T-helper 1 cell treated with Interleukin-12 subunit alpha and Interleukin-12 subunit beta and Interleukin-4 antibody, amounts not matched to agents 30 ng/mL and 1 ng/mL, for 36 hours (primary cell): ENCODE data around the gene CMTM8. TPM values are rescaled to one million over a fixed set of nuclear protein-coding genes. Genes with fewer than 3 reads are reported as not detected.
"Not testable (repeated sequence)": the region's sequence is repeated elsewhere in the genome, so short reads cannot be mapped to it uniquely, and the experiment has no call there.

Experiments used
- intact Hi-C: fragments of 100-400 bp; cut with micrococcal nuclease; formaldehyde crosslinking; loops from one replicate; pipeline ENCODE4 v1.15.1; 2024
- total RNA-seq: library from RNA; stranded (reverse); gene quantifications from 2 replicates; pipeline ENCODE4 v1.2.3, GENCODE V29; 2022

The CMTM8 gene
- total RNA-seq, 1 donor from 2014 or later = 8.5 TPM

- intact Hi-C loops = loop anchor here (5.0 kb wide), 1 partner anchor 314 kb away; the partner anchor contains the start of gene CNOT10
These were observed 134.8 kb downstream of the CMTM8 start for GRCh38 chr3:32373276-32373675.

DNA sequence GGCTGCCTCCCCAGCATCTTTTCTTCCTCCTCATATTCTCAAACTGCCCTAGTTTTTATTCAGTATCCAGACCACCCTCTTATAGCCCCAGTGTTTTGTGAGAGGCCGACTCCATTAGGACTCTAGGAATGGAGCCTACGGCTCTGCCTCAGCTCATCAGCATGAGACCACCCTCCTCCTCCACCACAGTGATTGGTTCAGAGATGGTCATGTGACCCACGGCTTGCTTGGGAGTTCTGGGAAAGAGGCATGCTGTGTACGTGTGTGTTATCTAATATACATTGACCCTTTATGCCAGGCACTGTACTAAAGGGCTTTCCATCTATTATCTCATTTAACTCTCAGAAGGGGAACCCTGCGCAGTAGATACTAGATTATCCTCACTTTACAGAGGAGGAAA, 135.4 kb downstream of the CMTM8 start:
- intact Hi-C loops = loop anchor here (2.0 to 5.0 kb wide), 2 partner anchors 39 to 313 kb away; partner anchors contain the start of gene CNOT10

- intact Hi-C loops = loop anchor here (1.0 to 5.0 kb wide), 10 partner anchors 16 to 312 kb away; partner anchors contain the start of genes CMTM7 and CNOT10
These were observed 136.5 kb downstream of the CMTM8 start for GRCh38 chr3:32374788-32375595.

GRCh38 chr3:32375596-32375930, 137.1 kb downstream of the CMTM8 start:
- intact Hi-C loops = loop anchor here (1.0 to 2.0 kb wide), 9 partner anchors 16 to 290 kb away; partner anchors contain the start of gene CMTM7

DNA sequence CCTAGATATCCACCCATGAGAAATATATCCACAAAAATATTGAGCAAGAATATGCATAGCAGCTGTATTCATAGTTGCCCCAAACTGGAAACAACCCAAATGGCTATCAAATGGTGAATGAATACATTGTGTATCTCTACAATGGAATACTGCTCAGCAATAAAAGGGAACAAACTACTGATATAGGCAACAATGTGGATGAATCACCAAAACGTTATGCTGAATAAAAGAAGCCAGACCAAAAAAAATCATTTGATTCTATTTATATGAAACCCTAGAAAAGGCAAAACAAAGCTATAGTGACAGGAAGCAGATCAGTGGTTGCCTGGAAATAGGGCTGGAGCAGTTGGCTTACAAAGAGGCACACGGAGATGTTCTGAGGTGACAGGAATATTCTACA, 137.6 kb downstream of the CMTM8 start:
- intact Hi-C loops = no loop called here

- intact Hi-C loops = no loop called here
These were observed 141.5 kb downstream of the CMTM8 start for GRCh38 chr3:32379831-32380500.

GRCh38 chr3:32381922-32382321, 143.4 kb downstream of the CMTM8 start:
- intact Hi-C loops = no loop called here

GRCh38 chr3:32383136-32383711, 144.7 kb downstream of the CMTM8 start:
- intact Hi-C loops = no loop called here

- intact Hi-C loops = no loop called here
These were observed 146.5 kb downstream of the CMTM8 start for GRCh38 chr3:32384938-32385337.

DNA sequence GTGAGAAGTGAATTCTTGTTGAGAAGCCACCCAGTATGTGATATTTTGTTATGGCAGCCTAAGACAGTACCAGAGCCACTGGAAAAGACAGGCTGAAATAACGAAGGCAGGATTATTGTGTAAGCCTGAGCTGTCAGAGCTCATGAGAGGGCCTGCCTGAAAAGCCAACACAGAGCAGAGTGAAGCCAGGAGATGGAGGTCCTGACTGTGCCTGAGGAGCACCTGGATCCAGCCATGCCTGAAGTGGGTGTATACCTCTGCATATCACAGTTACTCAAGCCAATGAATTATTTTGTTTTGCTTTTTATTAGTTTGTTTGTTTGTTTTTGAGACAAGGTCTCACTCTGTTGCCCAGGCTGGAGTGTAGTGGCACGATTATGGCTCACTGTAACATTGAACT, 149.0 kb downstream of the CMTM8 start:
- intact Hi-C loops = no loop called here

- intact Hi-C loops = not testable (repeated sequence)
These were observed 151.1 kb downstream of the CMTM8 start for GRCh38 chr3:32389577-32389976.

GRCh38 chr3:32391643-32392535, 153.4 kb downstream of the CMTM8 start, which contains the start of gene CMTM7:
CMTM7 (plus strand) TSS chr3:32391853; CDS start chr3:32391907, 54 bp downstream.
- intact Hi-C loops = loop anchor here (1.0 to 5.0 kb wide), 11 partner anchors 7 to 860 kb away; partner anchors contain the start of genes CMTM6, CMTM8, CNOT10 and DYNC1LI1

DNA sequence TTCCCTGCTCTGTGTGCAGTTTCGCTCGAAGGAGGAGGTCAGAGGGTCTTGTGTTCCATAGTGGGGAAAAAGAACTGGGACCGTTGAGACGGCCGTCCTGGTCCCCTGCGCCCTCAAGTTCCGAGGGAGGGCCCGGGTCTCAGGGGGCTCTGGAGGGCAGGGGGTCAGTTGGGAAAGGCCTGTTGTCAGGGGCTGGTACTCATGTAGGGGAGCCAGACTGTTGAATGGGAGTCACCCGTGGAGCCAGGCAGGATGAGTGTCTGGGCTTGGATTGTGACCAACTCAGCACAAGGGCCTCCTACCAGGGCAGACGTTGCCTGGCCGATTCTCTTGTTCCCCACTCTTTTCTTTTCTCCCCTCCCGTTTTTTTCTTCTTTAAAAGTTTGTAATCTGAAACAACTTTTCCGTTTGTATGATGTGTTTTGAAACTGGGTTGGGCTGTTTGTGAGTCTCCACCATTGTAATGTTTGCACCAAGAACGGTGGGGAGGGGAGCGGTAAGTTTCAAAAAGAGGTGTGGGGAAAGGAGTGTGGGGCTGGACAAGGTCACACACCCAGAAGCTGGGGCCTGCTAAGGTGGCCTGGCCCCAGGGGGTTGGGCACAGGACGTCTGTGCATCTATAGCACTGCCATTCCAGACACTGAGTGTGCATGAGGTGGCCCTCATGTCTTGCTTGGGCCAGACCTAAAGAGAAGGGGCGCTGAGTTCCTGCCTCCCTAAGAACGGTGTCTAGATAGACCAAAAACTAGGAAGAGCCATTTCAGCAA, 154.2 kb downstream of the CMTM8 start:
- intact Hi-C loops = loop anchor here (1.0 to 5.0 kb wide), 6 partner anchors 41 to 860 kb away; partner anchors contain the start of genes CMTM8, CNOT10 and STT3B

- intact Hi-C loops = no loop called here
These were observed 157.0 kb downstream of the CMTM8 start for GRCh38 chr3:32395496-32395895.

DNA sequence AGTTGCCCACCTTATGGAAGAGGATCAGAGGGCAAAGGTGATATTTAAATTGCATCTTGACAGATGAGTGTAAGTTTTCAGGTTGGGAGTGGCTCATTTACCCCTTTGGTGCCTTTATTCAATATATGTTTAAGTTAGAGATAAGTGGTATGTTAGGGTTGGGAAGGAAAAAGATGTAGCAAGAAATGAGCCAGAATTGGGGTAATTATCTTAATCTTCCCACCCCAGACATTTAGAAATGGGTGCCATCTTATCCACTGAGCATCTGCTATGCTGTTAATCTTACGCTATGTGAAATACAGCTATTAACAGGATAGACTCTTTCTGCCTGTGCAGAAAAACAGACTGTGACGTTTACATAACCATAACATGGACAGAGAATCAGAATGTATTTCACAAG, 159.5 kb downstream of the CMTM8 start:
- intact Hi-C loops = loop anchor here (2.0 kb wide), 2 partner anchors 57 to 379 kb away; no protein-coding TSS in a partner anchor

DNA sequence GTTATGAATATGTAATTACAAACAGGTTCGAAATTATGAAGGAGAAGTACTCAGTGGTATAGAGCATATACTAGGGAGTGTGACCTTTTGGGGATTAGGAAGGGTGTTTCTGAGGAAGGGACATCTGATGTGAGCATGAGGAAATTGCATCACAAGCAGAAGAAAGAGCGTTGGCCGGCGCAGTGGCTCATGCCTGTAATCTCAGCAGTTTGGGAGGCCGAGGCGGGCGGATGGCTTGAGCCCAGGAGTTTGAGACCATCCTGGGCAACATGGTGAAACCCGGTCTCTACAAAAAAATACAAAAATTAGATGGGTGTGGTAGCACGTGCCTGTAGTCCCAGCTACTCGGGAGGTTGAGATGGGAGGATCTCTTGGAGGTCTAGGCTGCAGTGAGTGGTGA, 160.1 kb downstream of the CMTM8 start:
- intact Hi-C loops = loop anchor here (2.0 kb wide), 2 partner anchors 58 to 380 kb away; no protein-coding TSS in a partner anchor

GRCh38 chr3:32399030-32399620, 160.6 kb downstream of the CMTM8 start:
- intact Hi-C loops = loop anchor here (1.0 to 2.0 kb wide), 9 partner anchors 8 to 380 kb away; partner anchors contain the start of gene CMTM7

GRCh38 chr3:32401126-32401525, 162.6 kb downstream of the CMTM8 start:
- intact Hi-C loops = loop anchor here (1.0 kb wide), 1 partner anchor 13 kb away; no protein-coding TSS in a partner anchor

DNA sequence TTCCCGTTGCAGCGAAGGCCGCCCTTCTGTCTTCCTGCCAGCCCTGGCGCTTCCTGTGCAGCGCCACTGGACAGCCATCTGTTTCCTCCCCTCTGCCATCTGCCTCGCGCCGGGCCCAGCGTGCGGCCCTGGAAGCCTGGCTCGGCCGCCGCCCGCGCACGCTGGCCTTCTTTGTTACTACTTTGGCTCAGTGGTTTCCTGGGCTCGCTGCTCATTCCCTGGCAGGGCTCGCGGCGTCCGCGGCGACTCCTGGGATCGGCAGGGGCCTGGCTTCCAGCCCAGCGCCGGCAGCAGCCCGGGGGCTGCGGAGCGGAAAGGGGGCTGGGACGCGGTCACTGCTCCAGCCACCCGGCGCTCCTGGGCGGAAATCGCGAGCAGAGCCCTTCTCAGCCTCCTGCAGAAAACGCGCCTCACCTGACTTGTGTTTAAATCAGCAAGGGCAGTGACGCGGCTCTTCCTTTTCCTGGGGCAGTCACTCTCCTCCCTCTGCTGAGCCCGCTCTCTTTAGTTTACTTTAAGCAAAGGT, 163.1 kb downstream of the CMTM8 start:
- intact Hi-C loops = loop anchor here (1.0 kb wide), 1 partner anchor 13 kb away; no protein-coding TSS in a partner anchor
